PC-9 (cell line): ENCODE measurements around the gene KCNK13. TPM values are rescaled to one million over a fixed set of nuclear protein-coding genes. Genes with fewer than 3 reads are reported as not detected.

Experiments
- BruUV-seq: library from RNA; stranded (reverse); fragments of 400-500 nt; replicated peaks from 2 replicates; lab custom pipeline; 2021; lab: Mats Ljungman, UMichigan
- CTCF ChIA-PET: fragments of 300-600 bp; sonication (Branson Sonifier 250); formaldehyde crosslinking; loops from one replicate; lab custom pipeline; 2022; ENCODE audit warnings: antibody characterized with exemption; lab: Charles Lee
- POLR2A ChIA-PET: fragments of 300-600 bp; sonication (Branson Sonifier 250); formaldehyde crosslinking; loops from one replicate; lab custom pipeline; 2022; ENCODE audit warnings: antibody characterized with exemption; ENCODE audit not compliant: unreplicated experiment; lab: Charles Lee
- DNase-seq, 2 experiments: peaks; one replicate each; pipeline versions ENCODE4 v3.0.0 to v3.0.0-alpha.2; 2015 to 2022; ENCODE audit warnings: mixed read lengths in 1 of 2
- H2AFZ ChIP-seq: fragments of 200-600 bp; sonication (generic); 2 replicates; pipeline ENCODE4 v1.8.1; 2017; ENCODE audit warnings: antibody characterized with exemption
- H3F3A ChIP-seq: fragments of 200-600 bp; sonication (generic); 2 replicates; pipeline ENCODE4 v1.8.1; 2017; ENCODE audit warnings: antibody characterized with exemption, mild to moderate bottlenecking, low read depth; ENCODE audit not compliant: insufficient read depth
- H3K27ac ChIP-seq: fragments of 200-600 bp; sonication (generic); 2 replicates; pipeline ENCODE4 v1.6.1; 2016; ENCODE audit warnings: mixed run types
- H3K27me3 ChIP-seq: fragments of 200-600 bp; sonication (generic); 2 replicates; pipeline ENCODE4 v1.6.1; 2016; ENCODE audit warnings: low read depth, mixed run types; ENCODE audit not compliant: insufficient read depth
- H3K36me3 ChIP-seq: fragments of 200-600 bp; sonication (generic); 2 replicates; pipeline ENCODE4 v1.6.1; 2016; ENCODE audit warnings: low read depth, mixed run types
- H3K4me1 ChIP-seq: fragments of 200-600 bp; sonication (generic); replicated peaks from 2 replicates; pipeline ENCODE4 v1.6.1; 2016; ENCODE audit warnings: mixed run types; ENCODE audit not compliant: insufficient read depth
- H3K4me2 ChIP-seq: fragments of 200-600 bp; sonication (generic); 2 replicates; pipeline ENCODE4 v1.6.1; 2017; ENCODE audit warnings: mixed run types
- H3K4me3 ChIP-seq: fragments of 200-600 bp; sonication (generic); 2 replicates; pipeline ENCODE4 v1.6.1; 2016; ENCODE audit warnings: mixed run types
- H3K79me2 ChIP-seq: fragments of 200-600 bp; sonication (generic); 2 replicates; pipeline ENCODE4 v1.6.1; 2017; ENCODE audit warnings: low read depth, mixed run types
- H3K9me2 ChIP-seq: fragments of 200-600 bp; sonication (generic); 2 replicates; pipeline ENCODE4 v1.8.1; 2017; ENCODE audit warnings: mild to moderate bottlenecking; ENCODE audit not compliant: insufficient read depth
- H3K9me3 ChIP-seq: fragments of 200-600 bp; sonication (generic); 2 replicates; pipeline ENCODE4 v1.8.1; 2016; ENCODE audit warnings: low read depth; ENCODE audit not compliant: insufficient read depth
- H4K20me1 ChIP-seq: fragments of 200-600 bp; sonication (generic); 2 replicates; pipeline ENCODE4 v1.8.1; 2017; ENCODE audit not compliant: insufficient read depth
- CTCF ChIP-seq: fragments of 200-600 bp; sonication (generic); conservative IDR thresholded peaks from 2 replicates; pipeline ENCODE4 v1.6.1; 2017; ENCODE audit warnings: mixed run types, antibody characterized with exemption, mild to moderate bottlenecking, moderate library complexity
- EZH2 ChIP-seq: fragments of 200-600 bp; sonication (generic); IDR thresholded peaks from 2 replicates; pipeline ENCODE4 v1.8.0; 2017; ENCODE audit warnings: antibody characterized with exemption, low read depth
- intact Hi-C: fragments of 100-400 bp; cut with micrococcal nuclease; formaldehyde crosslinking; loops from one replicate; pipeline ENCODE4 v1.10.0; 2022; ENCODE audit not compliant: unreplicated experiment
- total RNA-seq: library from RNA; stranded (reverse); gene quantifications from 2 replicates; pipeline ENCODE4 v1.2.3, GENCODE V29; 2021

The KCNK13 gene
- total RNA-seq, 1 experiment from 2014 or later: not detected

- Histone ChIP-seq H3K9me3 (no peaks in the 10 kb centered on the region), H3F3A (peaks cover 12% of the 10 kb centered on the region; the same call in 1 of the 2 replicates), H2AFZ (no peak overlapping the region), H3K36me3 (no peaks in the 10 kb centered on the region), H3K9me2 (no peaks in the 10 kb centered on the region), H3K4me3 (no peak overlapping the region), H3K79me2 (no peaks in the 10 kb centered on the region), H3K4me2 (peak overlapping the region; percentile 48), H3K27ac (peak overlapping the region; percentile 52), H3K27me3 (no peaks in the 10 kb centered on the region), H3K4me1 (peaks cover 14% of the 10 kb centered on the region), H4K20me1 (no peaks in the 10 kb centered on the region)
- intact Hi-C loops: no loop called here
- ChIA-PET CTCF (no interaction called here), POLR2A (no interaction called here)
- BruUV-seq: no TSS peak
- DNase-seq: peak; percentile 2 to 83
- TF ChIP-seq EZH2: no peak
- TF ChIP-seq CTCF: no peak
These were observed 42.0 kb downstream of the KCNK13 start for GRCh38 chr14:90103808-90104207.

- intact Hi-C loops: no loop called here
- no peak overlapping the region for H3K4me3 ChIP-seq
- no peaks in the 10 kb centered on the region for H3K9me2 ChIP-seq
- ChIA-PET CTCF (no interaction called here), POLR2A (no interaction called here)
- BruUV-seq: no TSS peak
- TF ChIP-seq EZH2: no peak
- no peak for TF ChIP-seq CTCF
- DNase-seq: no peak
- no peaks in the 10 kb centered on the region for H3K36me3 ChIP-seq
- H4K20me1 ChIP-seq: no peaks in the 10 kb centered on the region
- no peak overlapping the region for H2AFZ ChIP-seq
- no peak overlapping the region for H3K4me2 ChIP-seq
- H3K27me3 ChIP-seq: no peaks in the 10 kb centered on the region
- H3K79me2 ChIP-seq: no peaks in the 10 kb centered on the region
- H3K4me1 ChIP-seq: peaks cover 19% of the 10 kb centered on the region
- peaks cover 12% of the 10 kb centered on the region; the same call in 1 of the 2 replicates for H3F3A ChIP-seq
- H3K27ac ChIP-seq: no peak overlapping the region
- H3K9me3 ChIP-seq: no peaks in the 10 kb centered on the region
These were observed 44.0 kb downstream of the KCNK13 start for GRCh38 chr14:90105756-90106155.

GRCh38 chr14:90107789-90108188 is 46.0 kb downstream of the KCNK13 start:
- CTCF ChIA-PET: no interaction called here
- Histone ChIP-seq H3K79me2 (no peaks in the 10 kb centered on the region), H3K36me3 (no peaks in the 10 kb centered on the region), H3F3A (peaks cover 12% of the 10 kb centered on the region; the same call in 1 of the 2 replicates), H4K20me1 (no peaks in the 10 kb centered on the region), H3K4me3 (no peak overlapping the region), H3K4me2 (no peak overlapping the region), H3K27ac (no peak overlapping the region), H3K27me3 (no peaks in the 10 kb centered on the region), H3K4me1 (peaks cover 23% of the 10 kb centered on the region), H3K9me3 (no peaks in the 10 kb centered on the region), H2AFZ (no peak overlapping the region), H3K9me2 (no peaks in the 10 kb centered on the region)
- TF ChIP-seq CTCF (no peak), EZH2 (no peak)
- DNase-seq: no peak
- intact Hi-C loops: no loop called here
- BruUV-seq: no TSS peak
- POLR2A ChIA-PET: no interaction called here
